Astrocyte (in vitro differentiated cells and primary cell): Measurements from ENCODE around the gene HSPB1. TPM values are rescaled to one million over a fixed set of nuclear protein-coding genes. Genes with fewer than 3 reads are reported as not detected.

Source experiments
- DNase-seq: peaks from one replicate; pipeline ENCODE4 v3.0.0-alpha.2; 2010; ENCODE audit warnings: low read depth
- FAIRE-seq: peaks from 2 replicates; lab custom pipeline; 2011; peaks lifted over from hg19 to GRCh38; lab: Jason Lieb, UNC
- H2AFZ ChIP-seq: 2 replicates; pipeline ENCODE4 v1.6.0; 2012; ENCODE audit warnings: low read depth, low read length, inconsistent platforms
- H3K27ac ChIP-seq: 2 replicates; pipeline ENCODE4 v1.5.1; 2011; ENCODE audit warnings: low read depth, low read length, inconsistent platforms
- H3K27me3 ChIP-seq: 2 replicates; pipeline ENCODE4 v1.6.0; 2011; ENCODE audit warnings: low read length, inconsistent platforms; ENCODE audit not compliant: insufficient read depth
- H3K36me3 ChIP-seq: 2 replicates; pipeline ENCODE4 v1.5.1; 2011; ENCODE audit warnings: low read length, inconsistent platforms; ENCODE audit not compliant: insufficient read depth
- H3K4me1 ChIP-seq: 2 replicates; pipeline ENCODE4 v1.5.1; 2011; ENCODE audit warnings: low read length, inconsistent platforms; ENCODE audit not compliant: insufficient read depth
- H3K4me2 ChIP-seq: 2 replicates; pipeline ENCODE4 v1.6.0; 2012; ENCODE audit warnings: low read length, inconsistent platforms
- H3K4me3 ChIP-seq: 2 replicates; pipeline ENCODE4 v1.5.1; 2011; ENCODE audit warnings: low read depth, mild to moderate bottlenecking, low read length, inconsistent platforms; ENCODE audit not compliant: insufficient read depth
- H3K79me2 ChIP-seq: 2 replicates; pipeline ENCODE4 v1.6.0; 2012; ENCODE audit warnings: mild to moderate bottlenecking, low read length, inconsistent platforms; ENCODE audit not compliant: insufficient read depth
- H3K9ac ChIP-seq: 2 replicates; pipeline ENCODE4 v1.6.0; 2012; ENCODE audit warnings: mild to moderate bottlenecking, low read length, inconsistent platforms
- H3K9me3 ChIP-seq: 2 replicates; pipeline ENCODE4 v1.5.1; 2012; ENCODE audit warnings: low read depth, mild to moderate bottlenecking, low read length, inconsistent platforms; ENCODE audit not compliant: insufficient read depth
- H4K20me1 ChIP-seq: 2 replicates; pipeline ENCODE4 v1.6.0; 2012; ENCODE audit warnings: low read length, inconsistent platforms; ENCODE audit not compliant: insufficient read depth
- H3K27ac Mint-ChIP-seq: one replicate; pipeline ENCODE4 v1.8.0; 2021; ENCODE audit warnings: mild to moderate bottlenecking, mixed read lengths; ENCODE audit not compliant: unreplicated experiment
- H3K27me3 Mint-ChIP-seq: one replicate; pipeline ENCODE4 v1.8.0; 2021; ENCODE audit warnings: low read depth, mixed read lengths; ENCODE audit not compliant: unreplicated experiment
- H3K36me3 Mint-ChIP-seq: one replicate; pipeline ENCODE4 v1.8.0; 2021; ENCODE audit warnings: low read depth, mixed read lengths; ENCODE audit not compliant: unreplicated experiment
- H3K4me1 Mint-ChIP-seq: one replicate; pipeline ENCODE4 v1.8.0; 2021; ENCODE audit warnings: low read depth, mixed read lengths; ENCODE audit not compliant: unreplicated experiment
- H3K4me3 Mint-ChIP-seq: one replicate; pipeline ENCODE4 v1.8.0; 2021; ENCODE audit warnings: mild to moderate bottlenecking, moderate library complexity, mixed read lengths; ENCODE audit not compliant: unreplicated experiment
- H3K9me3 Mint-ChIP-seq: one replicate; pipeline ENCODE4 v1.8.0; 2021; ENCODE audit warnings: mild to moderate bottlenecking, mixed read lengths; ENCODE audit not compliant: unreplicated experiment
- EZH2 ChIP-seq: IDR thresholded peaks from 2 replicates; pipeline ENCODE4 v1.6.1; 2012; ENCODE audit warnings: mild to moderate bottlenecking, low read length, inconsistent platforms; ENCODE audit not compliant: insufficient read depth
- total RNA-seq: library from RNA; stranded (reverse); gene quantifications from 2 replicates; pipeline ENCODE4 v1.2.1, GENCODE V29; 2021
- TF ChIP-seq, protein P1 (sequence below): IDR thresholded peaks from 2 replicates; pipeline ENCODE4 v1.5.1; 2011; ENCODE audit warnings: low read depth, mild to moderate bottlenecking, inconsistent platforms, low read length, moderate library complexity; ENCODE audit not compliant: insufficient read depth

The HSPB1 gene
- total RNA-seq, 1 donor from 2014 or later: 933 TPM

DNA sequence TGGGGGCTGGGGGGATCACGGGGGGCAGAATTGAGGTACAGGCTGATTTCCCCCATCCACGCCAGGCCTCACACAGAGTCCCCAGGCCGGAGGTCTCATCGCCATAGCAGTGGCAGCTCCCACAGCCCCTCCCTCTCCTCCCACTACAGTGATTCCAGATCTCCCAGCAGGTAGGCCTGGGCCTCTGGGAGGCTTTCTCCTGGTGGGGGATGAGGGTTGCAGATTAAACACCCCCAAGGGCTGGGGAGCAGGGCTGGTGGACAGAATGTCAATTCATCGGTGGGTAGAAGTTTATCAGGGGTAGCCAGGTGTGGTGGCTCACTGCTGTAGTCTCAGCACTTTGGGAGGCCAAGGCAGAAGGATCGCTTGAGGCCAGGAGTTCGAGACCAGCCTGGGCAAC, 37.2 kb upstream of the HSPB1 start:
- Histone ChIP-seq H3K36me3 (no peaks in the 10 kb centered on the region), H3K4me3 (no peak overlapping the region), H3K9ac (no peak overlapping the region), H4K20me1 (no peaks in the 10 kb centered on the region), H3K4me2 (no peak overlapping the region), H2AFZ (no peak overlapping the region), H3K27me3 (peaks cover 23% of the 10 kb centered on the region), H3K27ac (no peak overlapping the region), H3K9me3 (no peaks in the 10 kb centered on the region), H3K79me2 (no peaks in the 10 kb centered on the region), H3K4me1 (no peaks in the 10 kb centered on the region)
- TF ChIP-seq EZH2: no peak
- TF ChIP-seq, protein P1, sequence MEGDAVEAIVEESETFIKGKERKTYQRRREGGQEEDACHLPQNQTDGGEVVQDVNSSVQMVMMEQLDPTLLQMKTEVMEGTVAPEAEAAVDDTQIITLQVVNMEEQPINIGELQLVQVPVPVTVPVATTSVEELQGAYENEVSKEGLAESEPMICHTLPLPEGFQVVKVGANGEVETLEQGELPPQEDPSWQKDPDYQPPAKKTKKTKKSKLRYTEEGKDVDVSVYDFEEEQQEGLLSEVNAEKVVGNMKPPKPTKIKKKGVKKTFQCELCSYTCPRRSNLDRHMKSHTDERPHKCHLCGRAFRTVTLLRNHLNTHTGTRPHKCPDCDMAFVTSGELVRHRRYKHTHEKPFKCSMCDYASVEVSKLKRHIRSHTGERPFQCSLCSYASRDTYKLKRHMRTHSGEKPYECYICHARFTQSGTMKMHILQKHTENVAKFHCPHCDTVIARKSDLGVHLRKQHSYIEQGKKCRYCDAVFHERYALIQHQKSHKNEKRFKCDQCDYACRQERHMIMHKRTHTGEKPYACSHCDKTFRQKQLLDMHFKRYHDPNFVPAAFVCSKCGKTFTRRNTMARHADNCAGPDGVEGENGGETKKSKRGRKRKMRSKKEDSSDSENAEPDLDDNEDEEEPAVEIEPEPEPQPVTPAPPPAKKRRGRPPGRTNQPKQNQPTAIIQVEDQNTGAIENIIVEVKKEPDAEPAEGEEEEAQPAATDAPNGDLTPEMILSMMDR: no peak
- H3K4me1 Mint-ChIP-seq: peaks cover 2% of the 10 kb centered on the region
- no peak for FAIRE-seq
- H3K4me3 Mint-ChIP-seq: no peak overlapping the region
- DNase-seq: no peak
- peaks cover 37% of the 10 kb centered on the region for H3K27me3 Mint-ChIP-seq
- no peaks in the 10 kb centered on the region for H3K36me3 Mint-ChIP-seq
- H3K27ac Mint-ChIP-seq: no peak overlapping the region
- H3K9me3 Mint-ChIP-seq: no peaks in the 10 kb centered on the region

DNA sequence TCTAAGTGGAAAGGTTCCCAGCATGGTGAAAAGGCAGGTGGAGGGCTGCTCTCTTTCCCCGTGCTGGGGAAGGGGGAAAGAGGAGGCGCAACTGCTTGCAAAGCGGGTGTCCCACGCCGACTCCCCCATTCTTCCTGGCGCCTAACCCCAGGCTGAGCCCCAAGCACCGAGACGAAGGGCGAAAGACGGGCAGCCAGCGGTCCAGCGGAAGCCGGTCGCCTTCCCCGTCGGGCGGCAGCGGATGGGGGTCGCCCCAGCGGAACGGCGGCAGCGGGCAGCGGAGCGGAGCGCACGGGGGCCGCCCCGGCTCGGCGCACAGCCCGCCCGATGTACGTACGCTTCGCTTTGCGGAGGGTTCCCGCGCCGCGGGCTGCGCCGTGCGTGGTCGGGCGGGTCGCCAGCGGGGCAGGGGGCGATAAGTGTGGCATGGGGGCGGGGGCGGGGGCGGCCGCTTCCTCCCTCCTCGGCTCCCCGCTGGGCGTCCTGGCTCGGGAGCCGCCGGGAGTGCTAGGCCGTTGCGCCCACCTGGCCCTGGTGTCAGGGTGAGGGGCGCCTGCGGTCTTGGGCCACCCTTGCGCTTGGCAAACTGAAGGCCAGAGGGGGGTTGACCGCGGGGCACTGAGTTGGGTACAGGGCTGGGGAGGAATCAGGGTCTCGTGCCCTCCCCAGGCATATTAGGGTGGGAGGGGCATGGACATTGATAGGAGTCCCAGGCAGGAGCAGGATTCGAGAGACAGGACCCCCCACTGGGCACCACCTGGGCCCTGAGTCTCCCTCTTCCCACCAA, 35.2 kb upstream of the HSPB1 start:
- no peaks in the 10 kb centered on the region for H3K9me3 ChIP-seq
- no peaks in the 10 kb centered on the region for H4K20me1 ChIP-seq
- Mint-ChIP-seq H3K4me1 (peaks cover 2% of the 10 kb centered on the region), H3K4me3 (no peak overlapping the region), H3K27me3 (peaks cover 34% of the 10 kb centered on the region), H3K9me3 (no peaks in the 10 kb centered on the region), H3K36me3 (no peaks in the 10 kb centered on the region), H3K27ac (no peak overlapping the region)
- H2AFZ ChIP-seq: peak overlapping the region; percentile 28
- no peaks in the 10 kb centered on the region for H3K4me1 ChIP-seq
- no peaks in the 10 kb centered on the region for H3K36me3 ChIP-seq
- no peak overlapping the region for H3K4me3 ChIP-seq
- DNase-seq (no peak), FAIRE-seq (no peak)
- H3K9ac ChIP-seq: no peak overlapping the region
- H3K27me3 ChIP-seq: peaks cover 26% of the 10 kb centered on the region
- no peaks in the 10 kb centered on the region for H3K79me2 ChIP-seq
- peak overlapping the region; percentile 68 for H3K4me2 ChIP-seq
- H3K27ac ChIP-seq: no peak overlapping the region
- TF ChIP-seq, protein P1: no peak
- TF ChIP-seq EZH2: peak; percentile 100

DNA sequence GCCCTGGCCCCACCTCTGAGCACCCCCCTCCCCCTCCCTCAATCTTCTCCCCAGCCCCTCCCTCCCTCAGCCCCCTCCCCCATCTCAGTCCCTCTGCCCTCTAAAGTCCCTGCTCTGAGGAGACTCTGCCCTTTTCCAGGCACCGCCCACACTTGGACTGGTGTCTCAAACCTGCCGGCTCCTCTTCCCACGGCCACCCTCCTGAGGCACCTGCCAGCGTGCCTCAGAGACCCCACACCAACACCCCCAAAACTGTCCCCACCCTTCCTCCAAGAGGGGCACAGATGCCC, 34.6 kb upstream of the HSPB1 start:
- no peak for TF ChIP-seq EZH2
- TF ChIP-seq, protein P1: no peak
- FAIRE-seq: no peak
- no peaks in the 10 kb centered on the region for H3K9me3 Mint-ChIP-seq
- Histone ChIP-seq H3K4me3 (no peak overlapping the region), H3K79me2 (no peaks in the 10 kb centered on the region), H4K20me1 (no peaks in the 10 kb centered on the region), H3K9me3 (no peaks in the 10 kb centered on the region), H3K4me1 (no peaks in the 10 kb centered on the region), H3K9ac (no peak overlapping the region), H2AFZ (no peak overlapping the region), H3K27me3 (peaks cover 30% of the 10 kb centered on the region), H3K27ac (no peak overlapping the region), H3K4me2 (no peak overlapping the region), H3K36me3 (no peaks in the 10 kb centered on the region)
- no peak overlapping the region for H3K4me3 Mint-ChIP-seq
- H3K27me3 Mint-ChIP-seq: peaks cover 34% of the 10 kb centered on the region
- no peak overlapping the region for H3K27ac Mint-ChIP-seq
- no peaks in the 10 kb centered on the region for H3K36me3 Mint-ChIP-seq
- peaks cover 3% of the 10 kb centered on the region for H3K4me1 Mint-ChIP-seq
- DNase-seq: no peak
